Calu3 (cell line): ENCODE measurements around the gene ADGRL3. TPM values are rescaled to one million over a fixed set of nuclear protein-coding genes. Genes with fewer than 3 reads are reported as not detected.
"Not testable (repeated sequence)": the region's sequence is repeated elsewhere in the genome, so short reads cannot be mapped to it uniquely, and the experiment has no call there.

Experiments used
- BruUV-seq: library from RNA; stranded (reverse); fragments of 400-500 nt; replicated peaks from 2 replicates; lab custom pipeline; 2021; lab: Mats Ljungman, UMichigan
- CTCF ChIA-PET: fragments of 300-600 bp; sonication (Branson Sonifier 250); formaldehyde crosslinking; loops from one replicate; lab custom pipeline; 2022; ENCODE audit warnings: antibody characterized with exemption; lab: Charles Lee
- DNase-seq: peaks from one replicate; pipeline ENCODE4 v3.0.0; 2022
- H3K27ac Mint-ChIP-seq: one replicate; pipeline ENCODE4 v1.8.0; 2022; ENCODE audit warnings: mixed read lengths; ENCODE audit not compliant: unreplicated experiment
- H3K27me3 Mint-ChIP-seq: one replicate; pipeline ENCODE4 v1.8.0; 2022; ENCODE audit warnings: mixed read lengths; ENCODE audit not compliant: unreplicated experiment
- H3K36me3 Mint-ChIP-seq: one replicate; pipeline ENCODE4 v1.8.0; 2022; ENCODE audit warnings: mild to moderate bottlenecking, moderate library complexity, mixed read lengths; ENCODE audit not compliant: insufficient read depth, unreplicated experiment
- H3K4me1 Mint-ChIP-seq: one replicate; pipeline ENCODE4 v1.8.0; 2022; ENCODE audit warnings: mild to moderate bottlenecking, low read depth, mixed read lengths; ENCODE audit not compliant: unreplicated experiment
- H3K4me3 Mint-ChIP-seq: one replicate; pipeline ENCODE4 v1.8.0; 2022; ENCODE audit warnings: mild to moderate bottlenecking, low read depth, moderate library complexity, mixed read lengths; ENCODE audit not compliant: unreplicated experiment
- H3K9me3 Mint-ChIP-seq: one replicate; pipeline ENCODE4 v1.8.0; 2022; ENCODE audit warnings: low read depth, mixed read lengths; ENCODE audit not compliant: unreplicated experiment
- CTCF ChIP-seq: fragments of 200-600 bp; IDR thresholded peaks from one replicate; pipeline ENCODE4 v1.8.0; 2022; ENCODE audit warnings: antibody characterized with exemption; ENCODE audit not compliant: unreplicated experiment
- intact Hi-C: fragments of 100-400 bp; cut with micrococcal nuclease; formaldehyde crosslinking; loops from one replicate; pipeline ENCODE4 v1.10.0; 2022; ENCODE audit not compliant: unreplicated experiment
- total RNA-seq: library from RNA; stranded (reverse); gene quantifications from 2 replicates; pipeline ENCODE4 v1.2.3, GENCODE V29; 2022

Gene ADGRL3
- total RNA-seq, 1 experiment from 2014 or later: 0.66 TPM

GRCh38 chr4:61838072-61838471 lies 637.9 kb downstream of the ADGRL3 start:
- Mint-ChIP-seq H3K27ac (no peak overlapping the region), H3K27me3 (no peaks in the 10 kb centered on the region), H3K9me3 (peaks cover 2% of the 10 kb centered on the region), H3K4me1 (no peaks in the 10 kb centered on the region), H3K36me3 (no peaks in the 10 kb centered on the region), H3K4me3 (no peak overlapping the region)
- no peak for DNase-seq
- no TSS peak for BruUV-seq
- no peak for TF ChIP-seq CTCF
- intact Hi-C loops: no loop called here
- CTCF ChIA-PET: no interaction called here

GRCh38 chr4:61841714-61842113 lies 641.6 kb downstream of the ADGRL3 start:
- Mint-ChIP-seq H3K27ac (no peak overlapping the region), H3K9me3 (peaks cover 2% of the 10 kb centered on the region), H3K27me3 (no peaks in the 10 kb centered on the region), H3K4me1 (no peaks in the 10 kb centered on the region), H3K36me3 (no peaks in the 10 kb centered on the region), H3K4me3 (no peak overlapping the region)
- intact Hi-C loops: no loop called here
- CTCF ChIA-PET: no interaction called here
- TF ChIP-seq CTCF: no peak
- DNase-seq: no peak
- no TSS peak for BruUV-seq

GRCh38 chr4:61851126-61851525 lies 651.0 kb downstream of the ADGRL3 start:
- no peak for TF ChIP-seq CTCF
- CTCF ChIA-PET: no interaction called here
- intact Hi-C loops: no loop called here
- Mint-ChIP-seq H3K27ac (no peak overlapping the region), H3K36me3 (no peaks in the 10 kb centered on the region), H3K27me3 (no peaks in the 10 kb centered on the region), H3K9me3 (peaks cover 3% of the 10 kb centered on the region), H3K4me3 (no peak overlapping the region), H3K4me1 (no peaks in the 10 kb centered on the region)
- no peak for DNase-seq
- BruUV-seq: no TSS peak

- H3K4me1 Mint-ChIP-seq, H3K4me3 Mint-ChIP-seq: not testable (repeated sequence)
Measured at GRCh38 chr4:61852105-61852504, 652.0 kb downstream of the ADGRL3 start.

GRCh38 chr4:61853041-61853440 lies 652.9 kb downstream of the ADGRL3 start:
- Mint-ChIP-seq H3K4me1 (no peaks in the 10 kb centered on the region), H3K9me3 (peaks cover 12% of the 10 kb centered on the region), H3K4me3 (no peak overlapping the region), H3K27me3 (no peaks in the 10 kb centered on the region), H3K27ac (no peak overlapping the region), H3K36me3 (no peaks in the 10 kb centered on the region)
- intact Hi-C loops: no loop called here
- TF ChIP-seq CTCF: no peak
- no peak for DNase-seq
- BruUV-seq: no TSS peak
- CTCF ChIA-PET: no interaction called here

More at GRCh38 chr4:61852105-61852504, 652.0 kb downstream of the ADGRL3 start:
- H3K9me3 Mint-ChIP-seq, H3K36me3 Mint-ChIP-seq, H3K27ac Mint-ChIP-seq, H3K27me3 Mint-ChIP-seq, BruUV-seq, intact Hi-C loops, CTCF ChIA-PET, DNase-seq: not testable (repeated sequence)
